ENCODE measurements around the gene PLPP4. TPM values are rescaled to one million over a fixed set of nuclear protein-coding genes. Genes with fewer than 3 reads are reported as not detected.
A peak's percentile ranks its signal among the peaks of the same experiment; 100 is the strongest.

PLPP4 gene
- total RNA-seq, 1 donor from 2014 or later: 0.60 TPM

- DNase-seq (ENCODE audit: low spot score): no peak
These were observed 118.4 kb downstream of the PLPP4 start for GRCh38 chr10:120575411-120575810.

DNA sequence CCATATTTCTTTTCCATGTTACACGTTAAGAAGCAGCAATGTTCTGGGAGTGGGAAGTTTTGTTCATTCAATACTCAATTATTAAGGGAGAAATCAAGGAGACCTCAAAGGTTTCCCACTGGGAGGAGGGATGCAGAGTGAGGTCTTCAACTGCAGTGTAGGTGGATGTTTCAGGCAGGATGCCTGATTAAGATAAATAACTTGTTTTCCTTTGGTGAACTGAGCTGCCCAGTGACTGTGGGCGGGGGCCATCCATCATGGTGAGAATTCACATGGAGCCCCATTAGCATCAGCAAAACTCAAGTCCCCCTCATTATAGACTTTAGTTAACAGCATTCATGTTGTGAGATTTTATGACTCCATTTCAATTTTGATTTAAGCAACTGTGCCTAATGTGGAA lies 121.1 kb downstream of the PLPP4 start:
- DNase-seq (ENCODE audit: low spot score): no peak

DNA sequence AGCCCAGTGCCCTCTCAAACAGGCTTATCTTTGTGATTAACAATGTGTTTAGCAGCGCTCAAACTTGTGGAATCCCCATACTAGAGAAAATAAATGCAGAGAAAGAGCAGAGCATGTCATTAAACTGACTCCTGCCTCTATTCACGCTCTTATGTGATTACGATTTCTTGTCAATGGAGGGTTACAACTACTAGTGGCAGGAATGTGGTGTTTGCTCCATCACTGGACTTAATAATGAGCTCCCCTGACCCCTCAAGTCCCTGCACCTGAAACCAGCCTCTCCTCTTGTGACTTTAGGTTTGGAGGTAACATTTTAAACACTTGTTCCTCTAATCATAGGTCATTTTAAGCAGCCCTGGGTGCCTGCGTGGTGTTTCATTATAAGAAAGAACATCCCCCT lies 121.9 kb downstream of the PLPP4 start:
- DNase-seq (ENCODE audit: low spot score): no peak

GRCh38 chr10:120580918-120581895 lies 124.2 kb downstream of the PLPP4 start:
- peak; percentile 75 for DNase-seq (ENCODE audit: low spot score)

DNA sequence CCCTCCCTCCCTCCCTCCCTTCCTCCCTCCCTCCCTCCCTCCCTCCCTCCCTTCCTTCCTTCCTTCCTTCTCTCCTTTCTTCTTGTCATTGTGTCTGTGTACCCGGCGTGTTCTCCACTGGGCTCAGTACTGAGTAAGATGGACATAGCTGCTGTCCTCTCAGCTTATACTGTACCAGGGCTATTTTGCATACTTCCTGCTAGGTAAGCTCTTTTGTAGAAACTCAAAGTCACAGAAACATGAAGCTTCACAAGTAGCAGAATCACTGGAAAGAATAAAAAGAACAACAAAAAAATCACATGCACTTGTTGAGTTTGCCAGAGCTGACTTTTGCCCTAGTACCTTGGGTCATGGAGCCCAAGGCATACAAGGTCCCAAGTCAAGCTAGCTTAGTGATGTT lies 125.7 kb downstream of the PLPP4 start:
- DNase-seq (ENCODE audit: low spot score): peak; percentile 6

- DNase-seq (ENCODE audit: low spot score): no peak
These were observed 126.5 kb downstream of the PLPP4 start for GRCh38 chr10:120583424-120584108.

DNA sequence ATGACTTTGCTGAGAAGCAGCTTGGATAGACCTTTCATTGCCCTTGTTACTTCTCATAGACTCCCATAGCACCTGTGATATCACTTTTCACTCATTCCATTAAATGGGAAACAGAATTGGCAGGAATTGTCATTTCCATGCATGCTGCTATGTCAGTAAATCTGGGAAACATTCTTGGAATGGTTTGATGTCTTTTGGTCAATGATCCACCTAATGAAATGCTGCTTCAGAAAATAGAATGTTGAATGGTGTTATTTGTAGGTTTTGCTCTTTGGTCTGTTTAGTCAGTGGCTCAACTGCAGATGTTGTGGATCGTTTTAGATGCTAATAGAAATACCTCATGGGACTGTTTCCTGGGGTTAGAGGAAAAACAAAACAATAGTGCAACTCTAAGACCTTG lies 127.8 kb downstream of the PLPP4 start:
- DNase-seq (ENCODE audit: low spot score): no peak

GRCh38 chr10:120586471-120586872 lies 129.4 kb downstream of the PLPP4 start:
- peak; percentile 34 for DNase-seq (ENCODE audit: low spot score)

- no peak for DNase-seq (ENCODE audit: low spot score)
These were observed 130.0 kb downstream of the PLPP4 start for GRCh38 chr10:120587061-120587460.

DNA sequence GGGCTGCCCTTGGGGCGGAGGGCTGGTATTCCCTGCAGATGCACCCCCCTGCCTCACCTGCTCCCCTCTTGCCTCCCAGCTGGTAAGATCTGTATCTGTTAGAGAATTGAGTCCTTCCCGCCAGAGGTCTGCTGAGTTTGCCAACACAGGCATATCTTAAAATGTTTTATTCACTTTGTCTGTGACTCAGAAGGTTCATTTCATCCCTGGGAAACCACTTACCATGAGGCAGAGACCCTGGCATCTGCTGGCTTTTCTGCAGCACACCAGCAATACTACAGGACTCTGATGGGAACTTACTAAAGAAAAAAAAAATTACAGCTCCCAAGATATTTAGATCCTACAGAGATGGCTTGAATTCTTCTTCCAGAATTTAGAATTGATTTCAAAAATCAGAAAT lies 131.3 kb downstream of the PLPP4 start:
- no peak for DNase-seq (ENCODE audit: low spot score)

DNA sequence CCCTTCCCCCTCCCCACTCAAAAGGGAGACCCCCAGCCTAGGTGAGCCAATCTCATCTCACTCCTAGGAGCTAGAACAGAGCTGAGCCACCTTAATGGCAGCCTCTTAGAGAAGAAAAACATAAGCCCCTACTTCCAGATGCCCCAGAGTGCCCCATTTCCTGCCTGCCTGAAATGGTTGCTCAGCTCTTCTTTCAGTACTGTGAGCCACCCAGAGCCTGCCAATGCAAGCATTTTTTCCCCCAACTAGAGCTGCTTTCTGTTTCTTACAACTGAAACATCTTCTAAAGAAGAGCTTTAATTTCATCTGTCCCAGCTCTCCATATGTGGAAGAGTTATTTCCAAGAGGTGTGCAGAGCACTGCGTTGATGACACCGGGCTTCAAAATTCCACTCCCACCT lies 136.7 kb downstream of the PLPP4 start:
- DNase-seq (ENCODE audit: low spot score): no peak

DNA sequence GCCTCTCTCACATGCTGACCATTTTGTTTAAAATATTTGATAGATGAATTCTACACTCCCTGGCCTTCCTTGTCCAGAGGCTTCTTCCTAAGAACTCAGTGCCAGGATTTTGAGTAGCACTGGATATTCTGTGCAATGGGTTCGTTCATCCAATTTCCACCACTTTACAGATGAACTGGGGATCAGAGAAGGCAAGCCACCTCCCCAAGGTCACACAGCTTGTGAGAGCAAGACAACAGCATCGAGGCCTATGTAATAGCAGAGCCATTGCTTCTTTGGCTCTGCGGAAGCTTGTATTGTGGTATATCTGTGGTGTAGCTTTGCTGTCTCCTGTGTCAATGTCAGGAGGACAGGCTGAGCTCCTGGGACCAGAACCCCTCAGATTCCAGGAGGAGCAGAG lies 140.9 kb downstream of the PLPP4 start:
- no peak for DNase-seq (ENCODE audit: low spot score)

- DNase-seq (ENCODE audit: low spot score): no peak
These were observed 141.4 kb downstream of the PLPP4 start for GRCh38 chr10:120598386-120598785.

- no peak for DNase-seq (ENCODE audit: low spot score)
These were observed 142.2 kb downstream of the PLPP4 start for GRCh38 chr10:120599200-120599724.

DNA sequence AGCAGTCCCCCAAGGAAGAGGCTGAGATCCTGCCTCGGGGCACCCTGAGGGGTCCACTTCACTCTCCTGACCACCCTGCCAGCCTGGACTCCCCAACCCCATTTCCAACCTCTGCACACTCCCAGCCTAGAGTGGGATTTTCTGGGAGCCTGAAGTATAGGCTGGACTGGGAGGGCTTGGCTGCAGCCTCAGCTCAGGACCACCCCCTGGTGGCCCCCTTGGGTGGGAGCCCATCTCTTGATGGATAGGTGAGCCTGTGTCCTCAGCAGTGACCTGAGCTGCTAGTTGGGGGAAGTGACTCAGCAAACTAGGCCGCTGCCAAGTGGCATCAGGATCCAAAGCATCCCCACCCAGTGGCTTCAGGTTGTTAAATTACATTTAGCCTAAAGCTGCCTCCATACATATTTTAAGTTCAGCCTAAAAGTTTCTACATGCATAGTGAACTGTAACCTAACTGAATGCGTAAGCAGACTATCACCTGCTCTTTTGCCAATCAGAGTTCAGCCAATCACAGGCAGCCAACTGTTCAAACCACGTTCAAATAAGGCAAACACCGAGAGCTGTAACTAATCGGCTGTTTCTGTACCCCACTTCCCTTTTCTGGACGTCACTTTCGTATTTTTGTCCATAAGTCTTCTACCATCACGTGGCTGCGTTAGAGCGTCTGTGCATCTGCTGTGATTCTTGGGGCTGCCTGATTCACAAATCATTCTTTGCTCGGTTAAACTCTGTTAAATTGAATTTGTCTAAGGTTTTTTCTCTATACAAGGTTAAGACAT lies 144.0 kb downstream of the PLPP4 start:
- DNase-seq (ENCODE audit: low spot score): no peak

DNA sequence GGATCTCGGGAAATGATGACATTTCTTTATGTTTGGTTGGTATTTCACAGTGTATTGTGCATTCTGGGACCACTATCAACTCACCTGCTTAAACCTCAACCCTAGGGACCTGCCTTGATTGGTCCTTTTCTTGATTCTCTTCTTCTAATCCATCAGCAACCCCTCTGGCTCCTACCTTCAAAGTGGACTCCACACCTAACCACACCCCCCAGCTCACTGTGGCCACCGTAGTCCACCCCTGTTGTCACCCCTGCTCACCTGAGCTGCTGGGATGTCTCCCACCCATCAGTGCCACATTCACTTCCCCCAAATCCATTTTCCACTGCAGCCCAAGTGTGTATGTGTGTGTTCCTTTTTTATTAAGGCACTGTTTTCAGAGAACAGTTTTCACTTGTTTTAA lies 145.0 kb downstream of the PLPP4 start:
- no peak for DNase-seq (ENCODE audit: low spot score)

GRCh38 chr10:120605410-120605809 lies 148.4 kb downstream of the PLPP4 start:
- no peak for DNase-seq (ENCODE audit: low spot score)

GRCh38 chr10:120606051-120606764 lies 149.2 kb downstream of the PLPP4 start:
- no peak for DNase-seq (ENCODE audit: low spot score)

DNA sequence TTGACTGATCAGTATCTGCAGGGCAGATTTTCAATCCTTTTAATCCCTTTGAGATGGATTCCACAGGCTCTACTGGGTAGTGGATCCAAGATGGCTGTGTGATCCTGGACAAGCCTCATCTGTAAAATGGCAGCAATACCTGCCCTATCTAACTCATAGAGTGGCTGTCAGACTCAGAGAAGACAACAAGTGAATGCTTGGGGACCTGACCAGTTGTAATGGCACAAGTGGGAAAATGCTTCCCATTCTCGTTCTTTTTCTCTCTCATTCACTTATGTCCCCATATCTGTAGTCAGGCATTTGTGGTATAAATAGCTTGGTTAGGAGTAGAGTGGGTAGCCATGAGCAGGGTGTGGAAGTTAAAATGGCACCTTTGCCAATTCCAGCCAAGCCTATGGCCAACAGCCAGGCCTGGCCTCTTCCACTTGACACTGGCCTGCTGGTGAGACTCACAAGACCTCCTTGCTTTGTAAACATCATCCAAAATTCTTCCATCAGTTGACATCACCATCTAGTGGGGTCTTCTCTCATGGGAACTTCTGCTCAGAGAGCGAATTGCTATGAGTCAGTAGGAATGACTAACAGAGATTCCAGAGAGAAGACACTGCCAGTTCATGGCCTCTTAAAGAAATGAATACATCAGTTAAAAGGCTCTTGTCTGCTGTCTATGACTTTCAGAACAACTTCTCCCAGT lies 150.1 kb downstream of the PLPP4 start:
- DNase-seq (ENCODE audit: low spot score): no peak
